Adrenal gland (tissue), 5 donors: Measurements from ENCODE around the gene TROAP.
A peak's percentile ranks its signal among the peaks of the same experiment; 100 is the strongest.

Experiments used
- CTCF ChIP-seq, 6 experiments: fragments of 450-650 bp in 4 of 6; fragments of 200-600 bp in 2 of 6; sonication (generic) in 1 of 6; IDR thresholded peaks; 1 replicate in 5 of 6; 2 replicates in 1 of 6; pipeline versions ENCODE4 v1.5.1 to v1.8.0; 2016 to 2021; ENCODE audit warnings: antibody characterized with exemption in 6 of 6, mild to moderate bottlenecking in 2 of 6, moderate library complexity in 1 of 6
- POLR2A ChIP-seq, 2 donors: fragments of 450-650 bp; IDR thresholded peaks; one replicate each; pipeline ENCODE4 v1.6.1; 2017; ENCODE audit warnings: antibody characterized with exemption in 2 of 2, mild to moderate bottlenecking in 2 of 2, moderate library complexity in 1 of 2
- donor health status: DM: no; HTN: no; CAD: no.

GRCh38 chr12:49298160-49298559 is 24.9 kb upstream of the TROAP start:
- peak in 1 of 6 experiments; percentile 19 for TF ChIP-seq CTCF (IDR thresholded peaks at IDR 0.05)
- TF ChIP-seq POLR2A (IDR thresholded peaks at IDR 0.05), result no peak
